Renal pelvis (tissue), 4 donors: ENCODE data around the gene MAD1L1. TPM values are rescaled to one million over a fixed set of nuclear protein-coding genes. Genes with fewer than 3 reads are reported as not detected.
"Not testable (repeated sequence)": the region's sequence is repeated elsewhere in the genome, so short reads cannot be mapped to it uniquely, and the experiment has no call there.

ENCODE experiments used
- DNase-seq: peaks from one replicate; pipeline ENCODE4 v3.0.0-alpha.2; 2013
- polyA plus RNA-seq, 3 donors: library from polyadenylated mRNA; unstranded; fragments of 120-200 nt; gene quantifications; one replicate each; pipeline ENCODE4 v1.2.1, GENCODE V29; 2013; ENCODE audit not compliant: insufficient read length in 3 of 3

MAD1L1 gene
- polyA plus RNA-seq, 3 donors = 27.0 to 27.6 (median 27.3) TPM

- DNase-seq = no peak
Observed at GRCh38 chr7:2045559-2046405, 187.0 kb downstream of the MAD1L1 start.

GRCh38 chr7:2044883-2045471 is 187.8 kb downstream of the MAD1L1 start:
- no peak for DNase-seq

GRCh38 chr7:2044311-2044882 is 188.3 kb downstream of the MAD1L1 start:
- DNase-seq = no peak

GRCh38 chr7:2043316-2044039 is 189.3 kb downstream of the MAD1L1 start:
- no peak for DNase-seq

- no peak for DNase-seq
Observed at GRCh38 chr7:2042650-2043049, 190.1 kb downstream of the MAD1L1 start.

GRCh38 chr7:2041496-2042367 is 191.0 kb downstream of the MAD1L1 start:
- DNase-seq = no peak

- no peak for DNase-seq
Observed at GRCh38 chr7:2040893-2041270, 191.9 kb downstream of the MAD1L1 start.

- no peak for DNase-seq
Observed at GRCh38 chr7:2040201-2040892, 192.4 kb downstream of the MAD1L1 start.

GRCh38 chr7:2038931-2039728 is 193.6 kb downstream of the MAD1L1 start:
- no peak for DNase-seq

GRCh38 chr7:2037808-2038522 is 194.8 kb downstream of the MAD1L1 start:
- no peak for DNase-seq

GRCh38 chr7:2037301-2037807 is 195.4 kb downstream of the MAD1L1 start:
- no peak for DNase-seq

GRCh38 chr7:2036786-2037185 is 196.0 kb downstream of the MAD1L1 start:
- DNase-seq = no peak

- DNase-seq = not testable (repeated sequence)
Observed at GRCh38 chr7:2036201-2036600, 196.5 kb downstream of the MAD1L1 start.

GRCh38 chr7:2034291-2035201 is 198.2 kb downstream of the MAD1L1 start:
- no peak for DNase-seq

- DNase-seq = no peak
Observed at GRCh38 chr7:2033586-2034135, 199.1 kb downstream of the MAD1L1 start.

GRCh38 chr7:2032876-2033407 is 199.8 kb downstream of the MAD1L1 start:
- DNase-seq = no peak
